ENCODE measurements around the gene CELA2A.
"Not testable (repeated sequence)": the region's sequence is repeated elsewhere in the genome, so short reads cannot be mapped to it uniquely, and the experiment has no call there.

Gene CELA2A

GRCh38 chr1:15509586-15509985 is 53.1 kb downstream of the CELA2A start:
- TF ChIP-seq CTCF (IDR thresholded peaks at IDR 0.05; ENCODE audit: borderline replicate concordance, insufficient read depth, low read depth, low read length), result no peak
- no peak overlapping the region for H3K4me3 ChIP-seq (ENCODE audit: low read depth, low read length)

GRCh38 chr1:15510611-15511405 is 54.3 kb downstream of the CELA2A start:
- no peak overlapping the region for H3K4me3 ChIP-seq (ENCODE audit: low read depth, low read length)
- TF ChIP-seq CTCF (IDR thresholded peaks at IDR 0.05; ENCODE audit: borderline replicate concordance, insufficient read depth, low read depth, low read length), result no peak

- TF ChIP-seq CTCF (IDR thresholded peaks at IDR 0.05; ENCODE audit: borderline replicate concordance, insufficient read depth, low read depth, low read length), result no peak
- no peak overlapping the region for H3K4me3 ChIP-seq (ENCODE audit: low read depth, low read length)
Measured at GRCh38 chr1:15513192-15513591, 56.7 kb downstream of the CELA2A start.

- H3K4me3 ChIP-seq (ENCODE audit: low read depth, low read length), result no peak overlapping the region
- TF ChIP-seq CTCF (IDR thresholded peaks at IDR 0.05; ENCODE audit: borderline replicate concordance, insufficient read depth, low read depth, low read length), result no peak
Measured at GRCh38 chr1:15513919-15514318, 57.4 kb downstream of the CELA2A start.

- H3K4me3 ChIP-seq (ENCODE audit: low read depth, low read length), result not testable (repeated sequence)
Measured at GRCh38 chr1:15514557-15514956, 58.0 kb downstream of the CELA2A start.

GRCh38 chr1:15515022-15515663 is 58.6 kb downstream of the CELA2A start:
- no peak for TF ChIP-seq CTCF (IDR thresholded peaks at IDR 0.05; ENCODE audit: borderline replicate concordance, insufficient read depth, low read depth, low read length)
- no peak overlapping the region for H3K4me3 ChIP-seq (ENCODE audit: low read depth, low read length)

GRCh38 chr1:15519625-15520024 is 63.1 kb downstream of the CELA2A start:
- no peak for TF ChIP-seq CTCF (IDR thresholded peaks at IDR 0.05; ENCODE audit: borderline replicate concordance, insufficient read depth, low read depth, low read length)
- no peak overlapping the region for H3K4me3 ChIP-seq (ENCODE audit: low read depth, low read length)

- not testable (repeated sequence) for H3K4me3 ChIP-seq (ENCODE audit: low read depth, low read length)
Measured at GRCh38 chr1:15521206-15521906, 64.8 kb downstream of the CELA2A start.

Measured in GM12875 (cell line).